A549 treated with CpdA at 1 μM for 4 hours (cell line): ENCODE results near the gene KRT3. TPM values are rescaled to one million over a fixed set of nuclear protein-coding genes. Genes with fewer than 3 reads are reported as not detected.

Experiments used
- total RNA-seq: library from RNA; stranded (reverse); fragments of 200-300 nt; extraction: Qiagen RNA extraction; gene quantifications from 5 replicates; pipeline ENCODE4 v1.2.3, GENCODE V29; 2022; ENCODE audit warnings: low read depth

The KRT3 gene
- 0.03 to 0.10 TPM in 2 of 5 replicates, not detected in the others for total RNA-seq

GRCh38 chr12:52795694-52796428, at the start of gene KRT3:
KRT3 (minus strand) TSS chr12:52796117; CDS start chr12:52796042, 75 bp downstream.

GRCh38 chr12:52833922-52834726, 38.2 kb upstream of the KRT3 start, which contains the start of gene KRT79:
KRT79 (minus strand) TSS chr12:52834311; CDS start chr12:52834260, 51 bp downstream.

GRCh38 chr12:52813885-52814709, 18.2 kb upstream of the KRT3 start, which contains the start of gene KRT4:
KRT4 (minus strand) TSS chr12:52814116; CDS start chr12:52814058, 58 bp downstream.

GRCh38 chr12:52776913-52777395, 19.0 kb downstream of the KRT3 start, which contains the start of gene KRT76:
KRT76 (minus strand) TSS chr12:52777345; CDS start chr12:52777291, 54 bp downstream.

Other genes starting within 250 kb of the KRT3 start
- not detected in 5 replicates for gene KRT71, start 243.0 kb downstream of the KRT3 start, total RNA-seq
- gene KRT74, start 222.3 kb downstream of the KRT3 start, total RNA-seq = not detected in 5 replicates
- not detected in 5 replicates for gene KRT72, start 194.7 kb downstream of the KRT3 start, total RNA-seq
- not detected in 5 replicates for gene KRT73, start 177.6 kb downstream of the KRT3 start, total RNA-seq
- gene KRT2, start 143.9 kb downstream of the KRT3 start, total RNA-seq = 0.03 TPM in 1 of 5 replicates, not detected in the others
- gene KRT1, start 115.7 kb downstream of the KRT3 start, total RNA-seq = not detected in 5 replicates
- gene KRT77, start 92.6 kb downstream of the KRT3 start, total RNA-seq = not detected in 5 replicates
- gene KRT76, start 18.8 kb downstream of the KRT3 start, total RNA-seq = not detected in 5 replicates
- gene KRT4, start 18.0 kb upstream of the KRT3 start, total RNA-seq = 2.3 to 4.2 TPM (median 3.1 TPM) in 5 replicates
- gene KRT79, start 38.2 kb upstream of the KRT3 start, total RNA-seq = 0.09 to 0.22 TPM (median 0.16 TPM) in 4 of 5 replicates, not detected in the other
- 0.06 TPM in 1 of 5 replicates, not detected in the others for gene KRT78, start 52.9 kb upstream of the KRT3 start, total RNA-seq
- gene KRT8, start 109.0 kb upstream of the KRT3 start, total RNA-seq = 2,787 to 3,378 TPM (median 3,286 TPM) in 5 replicates
- gene KRT18, start 153.0 kb upstream of the KRT3 start, total RNA-seq = 1,942 to 2,363 TPM (median 2,341 TPM) in 5 replicates
- gene EIF4B, start 210.3 kb upstream of the KRT3 start, total RNA-seq = 250 to 461 TPM (median 286 TPM) in 5 replicates